Dedifferentiated amniotic fluid mesenchymal stem cell (primary cell): ENCODE results near the gene WWOX.

ENCODE experiments used
- DNase-seq: peaks from one replicate; pipeline ENCODE4 v3.0.0-alpha.2; 2016; ENCODE audit errors: extremely low spot score

Gene WWOX

GRCh38 chr16:78529881-78530280 lies 430.4 kb downstream of the WWOX start:
- no peak for DNase-seq

GRCh38 chr16:78530283-78530682 lies 430.8 kb downstream of the WWOX start:
- DNase-seq = no peak

GRCh38 chr16:78535098-78535497 lies 435.6 kb downstream of the WWOX start:
- no peak for DNase-seq

- DNase-seq = no peak
These were observed 438.1 kb downstream of the WWOX start for GRCh38 chr16:78537511-78537910.

GRCh38 chr16:78538292-78538691 lies 438.8 kb downstream of the WWOX start:
- no peak for DNase-seq

- no peak for DNase-seq
These were observed 439.5 kb downstream of the WWOX start for GRCh38 chr16:78538919-78539318.

GRCh38 chr16:78542419-78542818 lies 443.0 kb downstream of the WWOX start:
- no peak for DNase-seq

- DNase-seq = no peak
These were observed 443.6 kb downstream of the WWOX start for GRCh38 chr16:78543023-78543422.

GRCh38 chr16:78549366-78549765 lies 449.9 kb downstream of the WWOX start:
- no peak for DNase-seq

GRCh38 chr16:78551487-78552085 lies 452.1 kb downstream of the WWOX start:
- no peak for DNase-seq

- DNase-seq = no peak
These were observed 452.7 kb downstream of the WWOX start for GRCh38 chr16:78552106-78552675.

GRCh38 chr16:78552716-78553115 lies 453.3 kb downstream of the WWOX start:
- DNase-seq = no peak

- no peak for DNase-seq
These were observed 454.0 kb downstream of the WWOX start for GRCh38 chr16:78553268-78554039.

GRCh38 chr16:78556421-78556820 lies 457.0 kb downstream of the WWOX start:
- no peak for DNase-seq

GRCh38 chr16:78560997-78561396 lies 461.5 kb downstream of the WWOX start:
- no peak for DNase-seq

GRCh38 chr16:78562111-78562510 lies 462.7 kb downstream of the WWOX start:
- no peak for DNase-seq

GRCh38 chr16:78562650-78563049 lies 463.2 kb downstream of the WWOX start:
- DNase-seq = no peak

- DNase-seq = no peak
These were observed 464.5 kb downstream of the WWOX start for GRCh38 chr16:78563905-78564304.

- DNase-seq = no peak
These were observed 467.1 kb downstream of the WWOX start for GRCh38 chr16:78566397-78567073.

- DNase-seq = no peak
These were observed 471.1 kb downstream of the WWOX start for GRCh38 chr16:78570399-78571141.

GRCh38 chr16:78571434-78571833 lies 472.0 kb downstream of the WWOX start:
- no peak for DNase-seq

- no peak for DNase-seq
These were observed 472.5 kb downstream of the WWOX start for GRCh38 chr16:78571898-78572358.
